ENCODE measurements around the gene TPSD1.

Gene TPSD1

GRCh38 chr16:1293921-1294656, 38.2 kb downstream of the TPSD1 start:
- in situ Hi-C loops (cut with HindIII; ENCODE audit: low sequenced_read_pairs): loop anchor here (25.0 kb wide), 2 partner anchors 93 to 307 kb away; partner anchors contain the start of gene SOX8

- in situ Hi-C loops (cut with HindIII; ENCODE audit: low sequenced_read_pairs): loop anchor here (25.0 kb wide), 2 partner anchors 92 to 308 kb away; partner anchors contain the start of gene SOX8
Measured at GRCh38 chr16:1295465-1295864, 39.6 kb downstream of the TPSD1 start.

DNA sequence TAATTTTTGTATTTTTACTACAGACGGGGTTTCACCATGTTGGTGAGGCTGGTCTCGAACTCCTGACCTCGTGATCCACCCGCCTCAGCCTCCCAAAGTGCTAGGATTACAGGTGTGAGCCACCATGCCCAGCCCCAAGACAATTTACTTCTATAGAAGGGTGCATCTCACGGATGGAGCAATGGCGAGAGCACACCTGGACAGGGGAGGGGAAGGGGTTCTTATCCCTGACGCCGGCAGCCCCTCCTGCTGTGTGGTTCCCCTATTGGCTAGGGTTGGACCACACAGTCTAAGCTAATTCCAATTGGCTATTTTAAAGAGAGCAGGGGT, 40.8 kb downstream of the TPSD1 start:
- in situ Hi-C loops (cut with HindIII; ENCODE audit: low sequenced_read_pairs): loop anchor here (25.0 kb wide), 2 partner anchors 91 to 309 kb away; partner anchors contain the start of gene SOX8

- in situ Hi-C loops (cut with HindIII; ENCODE audit: low sequenced_read_pairs): loop anchor here (25.0 kb wide), 2 partner anchors 90 to 310 kb away; partner anchors contain the start of gene SOX8
Measured at GRCh38 chr16:1297018-1297696, 41.3 kb downstream of the TPSD1 start.

- in situ Hi-C loops (cut with HindIII; ENCODE audit: low sequenced_read_pairs): loop anchor here (25.0 kb wide), 2 partner anchors 89 to 311 kb away; partner anchors contain the start of gene SOX8
Measured at GRCh38 chr16:1298406-1298805, 42.5 kb downstream of the TPSD1 start.

- in situ Hi-C loops (cut with HindIII; ENCODE audit: low sequenced_read_pairs): loop anchor here (25.0 kb wide), 2 partner anchors 88 to 312 kb away; partner anchors contain the start of gene SOX8
Measured at GRCh38 chr16:1299012-1299867, 43.4 kb downstream of the TPSD1 start.

- in situ Hi-C loops (cut with HindIII; ENCODE audit: low sequenced_read_pairs): loop anchor here (25.0 kb wide), 2 partner anchors 87 to 313 kb away; partner anchors contain the start of gene SOX8
Measured at GRCh38 chr16:1299868-1300203, 44.0 kb downstream of the TPSD1 start.

- in situ Hi-C loops (cut with HindIII; ENCODE audit: low sequenced_read_pairs): no loop called here
Measured at GRCh38 chr16:1300664-1301476, 45.0 kb downstream of the TPSD1 start.

- in situ Hi-C loops (cut with HindIII; ENCODE audit: low sequenced_read_pairs): no loop called here
Measured at GRCh38 chr16:1301562-1301961, 45.7 kb downstream of the TPSD1 start.

DNA sequence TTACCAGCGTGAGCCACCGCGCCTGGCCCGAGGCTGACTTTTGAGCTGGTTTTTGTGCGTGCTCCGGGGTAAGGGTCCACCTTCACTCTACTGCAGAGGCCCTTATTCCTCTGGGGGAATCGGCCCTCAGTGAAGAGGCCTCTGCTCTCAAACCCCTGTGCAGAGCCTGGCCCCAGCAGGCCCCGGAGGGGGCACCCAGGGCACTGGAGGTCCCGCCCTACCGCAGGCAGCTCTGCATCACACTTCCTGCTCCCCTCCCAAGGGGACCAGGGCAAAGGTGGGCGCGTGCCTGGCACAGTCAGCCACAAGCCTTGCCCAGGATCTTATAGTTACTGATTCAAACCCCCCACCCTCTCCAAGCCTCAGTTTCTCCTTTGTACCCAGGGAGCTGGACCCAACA, 50.0 kb downstream of the TPSD1 start:
- in situ Hi-C loops (cut with HindIII; ENCODE audit: low sequenced_read_pairs): no loop called here

DNA sequence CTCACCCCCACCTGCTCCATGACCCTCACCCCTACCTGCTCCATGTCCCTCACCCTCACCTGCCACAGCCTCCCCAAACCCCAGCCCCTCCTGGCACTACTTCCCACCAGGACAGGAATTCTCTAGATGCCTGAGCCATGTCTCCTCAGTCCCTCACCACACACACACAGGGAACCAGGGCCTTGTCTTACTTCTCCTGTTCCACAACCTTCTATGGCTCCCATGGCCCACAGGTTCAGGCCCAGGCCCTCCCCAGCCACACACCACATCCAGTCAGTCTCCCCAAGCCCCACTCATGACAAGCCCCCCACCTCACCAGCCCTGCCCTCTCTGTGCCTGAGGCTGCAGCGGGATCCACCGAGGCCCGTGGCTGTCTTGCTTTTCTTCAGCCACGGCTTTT, 50.5 kb downstream of the TPSD1 start:
- in situ Hi-C loops (cut with HindIII; ENCODE audit: low sequenced_read_pairs): no loop called here

DNA sequence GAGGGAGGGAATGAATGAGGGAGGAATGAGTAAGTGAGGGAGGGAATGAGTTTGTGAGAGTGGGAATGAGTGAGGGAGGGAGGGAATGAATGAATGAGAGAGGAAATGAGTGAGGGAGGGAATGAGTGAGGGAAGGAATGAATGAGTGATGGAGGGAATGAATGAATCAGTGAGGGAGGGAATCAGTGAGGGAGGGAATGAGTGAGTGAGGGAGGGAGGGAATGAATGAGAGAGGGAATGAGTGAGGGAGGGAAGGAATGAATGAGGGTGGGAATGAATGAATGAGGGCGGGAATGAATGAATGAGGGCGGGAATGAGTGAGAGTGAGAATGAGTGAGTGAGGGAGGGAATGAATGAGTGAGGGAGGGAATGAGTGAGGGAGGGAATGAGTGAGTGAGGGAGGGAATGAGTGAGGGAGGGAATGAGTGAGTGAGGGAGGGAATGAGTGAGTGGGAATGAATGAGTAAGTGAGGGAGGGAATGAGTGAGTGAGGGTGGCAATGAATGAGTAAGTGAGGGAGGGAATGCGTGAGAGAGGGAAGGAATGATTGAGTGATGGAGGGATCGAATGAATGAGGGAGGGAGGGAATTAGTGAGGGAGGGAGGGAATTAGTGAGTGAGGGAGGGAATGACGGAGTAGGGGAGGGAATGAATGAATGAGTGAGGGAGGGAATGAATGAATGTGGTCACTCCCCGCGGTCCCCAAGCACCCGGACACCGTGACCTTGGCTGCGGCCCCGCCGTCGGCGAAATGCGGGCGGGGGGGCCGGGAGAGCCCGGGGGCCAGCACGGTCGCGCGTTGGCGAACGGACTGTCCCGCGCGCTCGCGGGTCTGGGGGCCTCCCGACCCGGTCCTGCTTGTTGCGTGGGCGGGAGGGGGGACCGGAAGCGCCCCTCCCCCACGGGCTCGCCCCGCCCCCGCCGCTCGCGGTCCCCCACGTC, 52.4 kb downstream of the TPSD1 start:
- in situ Hi-C loops (cut with HindIII; ENCODE audit: low sequenced_read_pairs): no loop called here

Data from endothelial cell of hepatic sinusoid (primary cell).